Thyroid gland (tissue), 4 donors: ENCODE results near the gene UNC13C. TPM values are rescaled to one million over a fixed set of nuclear protein-coding genes. Genes with fewer than 3 reads are reported as not detected.

ENCODE experiments used
- DNase-seq, 2 donors: peaks; one replicate each; pipeline ENCODE4 v3.0.0-alpha.2; 2019
- H3K27ac ChIP-seq, 3 donors: fragments of 200-600 bp; sonication (generic); 1 replicate in 2 of 3; 2 replicates in 1 of 3; pipeline ENCODE4 v1.5.1; 2016 to 2019; ENCODE audit warnings: mild to moderate bottlenecking in 1 of 3, moderate library complexity in 1 of 3
- H3K27me3 ChIP-seq: fragments of 200-600 bp; sonication (generic); one replicate; pipeline ENCODE4 v1.5.1; 2019
- H3K36me3 ChIP-seq, 2 donors: fragments of 200-600 bp; sonication (generic); one replicate each; pipeline ENCODE4 v1.5.1; 2016 to 2019
- H3K4me1 ChIP-seq, 2 donors: fragments of 200-600 bp; sonication (generic); one replicate each; pipeline ENCODE4 v1.5.1; 2017 to 2019
- H3K4me3 ChIP-seq, 3 donors: fragments of 200-600 bp; sonication (generic); replicated peaks in 1 of 3; 1 replicate in 2 of 3; 2 replicates in 1 of 3; pipeline ENCODE4 v1.5.1; 2016; ENCODE audit warnings: mild to moderate bottlenecking in 1 of 3
- H3K9me3 ChIP-seq: fragments of 200-600 bp; sonication (generic); one replicate; pipeline ENCODE4 v1.5.1; 2017
- POLR2A ChIP-seq, 2 donors: fragments of 450-650 bp; IDR thresholded peaks; one replicate each; pipeline ENCODE4 v1.6.1; 2017; ENCODE audit warnings: antibody characterized with exemption in 2 of 2, mild to moderate bottlenecking in 2 of 2, moderate library complexity in 1 of 2
- WGBS, 2 donors: methylation state at CpG; one replicate each; pipeline ENCODE4 v1.1.5; 2017; 5-methylcytosine and 5-hydroxymethylcytosine counted together
- intact Hi-C: fragments of 100-400 bp; cut with DNase I; formaldehyde crosslinking; loops from one replicate; pipeline ENCODE4 v1.15.1; 2023
- total RNA-seq, 4 donors: library from RNA; depleted of rRNA; stranded (reverse); fragments of >200 nt; gene quantifications; one replicate each; pipeline ENCODE4 v1.2.3, GENCODE V29; 2016
- TF ChIP-seq, protein P1 (sequence below), 6 experiments: fragments of 200-600 bp in 3 of 6; fragments of 450-650 bp in 3 of 6; sonication (generic) in 3 of 6; IDR thresholded peaks; one replicate each; pipeline ENCODE4 v1.5.1; 2016 to 2019; ENCODE audit warnings: antibody characterized with exemption in 6 of 6, mild to moderate bottlenecking in 2 of 6, inconsistent platforms in 1 of 6, moderate library complexity in 1 of 6

Gene UNC13C
- total RNA-seq, 4 donors from 2014 or later = 1.1 to 10.6 (median 7.5) TPM

DNA sequence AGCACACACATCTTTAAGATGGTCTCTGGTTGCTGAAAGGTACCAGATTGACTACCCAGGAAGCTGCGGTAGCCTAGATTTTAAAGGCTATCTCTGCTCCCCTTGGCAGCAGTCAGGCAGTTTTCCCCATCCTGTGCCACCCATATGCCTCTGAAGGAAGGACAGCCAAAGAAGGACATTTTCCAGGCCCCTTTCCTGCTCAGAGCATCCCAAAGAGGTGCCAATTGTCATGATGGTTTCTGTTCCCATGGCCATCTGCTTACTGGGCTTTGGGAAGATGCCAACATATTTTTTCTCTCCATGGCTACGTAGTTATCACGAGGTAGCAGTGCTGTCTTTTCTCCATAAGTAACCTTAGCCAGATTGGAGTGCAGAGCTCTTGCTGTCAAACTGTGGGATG is 39.7 kb downstream of the UNC13C start:
- 87 to 95% methylated on average over 3 of the region's 3 CpGs for WGBS, 2 donors
- no peak for DNase-seq
- H3K9me3 ChIP-seq = no peaks in the 10 kb centered on the region
- no peaks in the 10 kb centered on the region for H3K4me1 ChIP-seq
- H3K27me3 ChIP-seq = no peaks in the 10 kb centered on the region
- H3K27ac ChIP-seq = no peak overlapping the region
- TF ChIP-seq, protein P1, sequence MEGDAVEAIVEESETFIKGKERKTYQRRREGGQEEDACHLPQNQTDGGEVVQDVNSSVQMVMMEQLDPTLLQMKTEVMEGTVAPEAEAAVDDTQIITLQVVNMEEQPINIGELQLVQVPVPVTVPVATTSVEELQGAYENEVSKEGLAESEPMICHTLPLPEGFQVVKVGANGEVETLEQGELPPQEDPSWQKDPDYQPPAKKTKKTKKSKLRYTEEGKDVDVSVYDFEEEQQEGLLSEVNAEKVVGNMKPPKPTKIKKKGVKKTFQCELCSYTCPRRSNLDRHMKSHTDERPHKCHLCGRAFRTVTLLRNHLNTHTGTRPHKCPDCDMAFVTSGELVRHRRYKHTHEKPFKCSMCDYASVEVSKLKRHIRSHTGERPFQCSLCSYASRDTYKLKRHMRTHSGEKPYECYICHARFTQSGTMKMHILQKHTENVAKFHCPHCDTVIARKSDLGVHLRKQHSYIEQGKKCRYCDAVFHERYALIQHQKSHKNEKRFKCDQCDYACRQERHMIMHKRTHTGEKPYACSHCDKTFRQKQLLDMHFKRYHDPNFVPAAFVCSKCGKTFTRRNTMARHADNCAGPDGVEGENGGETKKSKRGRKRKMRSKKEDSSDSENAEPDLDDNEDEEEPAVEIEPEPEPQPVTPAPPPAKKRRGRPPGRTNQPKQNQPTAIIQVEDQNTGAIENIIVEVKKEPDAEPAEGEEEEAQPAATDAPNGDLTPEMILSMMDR (IDR thresholded peaks at IDR 0.05) = no peak
- TF ChIP-seq POLR2A (IDR thresholded peaks at IDR 0.05) = no peak
- intact Hi-C loops = no loop called here
- no peak overlapping the region for H3K4me3 ChIP-seq
- H3K36me3 ChIP-seq = no peaks in the 10 kb centered on the region

DNA sequence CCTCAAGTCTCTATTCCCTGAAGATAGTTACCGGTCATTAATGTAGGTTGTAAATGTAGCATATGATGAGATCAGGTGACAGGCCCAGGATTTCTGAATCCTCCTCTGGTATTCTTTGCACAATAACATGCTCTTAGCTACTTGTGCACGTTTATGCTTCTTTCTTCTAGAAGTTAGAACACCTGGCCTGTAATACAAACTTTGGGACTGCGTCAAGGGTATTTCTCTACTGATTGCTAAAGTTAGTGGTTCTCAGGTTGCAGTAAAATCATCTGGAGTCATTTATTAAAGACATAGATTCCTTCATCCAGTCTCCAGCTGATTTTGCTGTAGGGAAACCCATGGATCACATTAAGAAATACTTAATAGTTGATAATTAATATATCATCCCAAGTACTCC is 48.0 kb downstream of the UNC13C start:
- no peak overlapping the region for H3K27ac ChIP-seq
- no peak for TF ChIP-seq POLR2A (IDR thresholded peaks at IDR 0.05)
- TF ChIP-seq, protein P1 (IDR thresholded peaks at IDR 0.05) = no peak
- no peaks in the 10 kb centered on the region for H3K4me1 ChIP-seq
- H3K27me3 ChIP-seq = no peaks in the 10 kb centered on the region
- no peak overlapping the region for H3K4me3 ChIP-seq
- WGBS, 2 donors = 75 to 77% methylated on average over 3 of the region's 3 CpGs
- no peaks in the 10 kb centered on the region for H3K9me3 ChIP-seq
- intact Hi-C loops = no loop called here
- H3K36me3 ChIP-seq = no peaks in the 10 kb centered on the region
- DNase-seq = no peak

- Histone ChIP-seq H3K4me1 (no peaks in the 10 kb centered on the region), H3K36me3 (no peaks in the 10 kb centered on the region), H3K27ac (no peak overlapping the region), H3K4me3 (no peak overlapping the region), H3K27me3 (no peaks in the 10 kb centered on the region), H3K9me3 (no peaks in the 10 kb centered on the region)
- 68 to 77% methylated on average over 2 of the region's 2 CpGs for WGBS, 2 donors
- TF ChIP-seq, protein P1 (IDR thresholded peaks at IDR 0.05) = no peak
- no peak for TF ChIP-seq POLR2A (IDR thresholded peaks at IDR 0.05)
- intact Hi-C loops = no loop called here
- DNase-seq = no peak
Measured at GRCh38 chr15:54026891-54027290, 48.6 kb downstream of the UNC13C start.

DNA sequence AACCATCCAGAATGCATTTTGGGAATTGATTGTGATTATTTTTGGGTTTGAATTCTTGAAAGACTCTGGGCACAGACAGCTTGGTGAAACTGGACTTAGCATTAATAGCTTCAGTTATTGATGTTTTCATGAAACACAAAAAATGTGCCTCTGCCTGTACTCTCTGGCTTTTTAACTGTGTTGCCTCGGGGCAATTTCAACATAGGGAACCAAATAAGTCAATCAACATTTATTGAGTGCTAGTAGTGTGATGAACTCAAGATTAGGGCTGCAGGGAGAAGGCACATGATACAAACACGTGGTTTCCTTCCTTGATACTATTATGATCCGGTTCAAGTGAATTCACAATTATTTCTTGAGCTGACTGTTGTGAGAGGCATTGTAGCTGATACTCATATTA is 50.8 kb downstream of the UNC13C start:
- TF ChIP-seq POLR2A (IDR thresholded peaks at IDR 0.05) = no peak
- TF ChIP-seq, protein P1 (IDR thresholded peaks at IDR 0.05) = no peak
- WGBS, 2 donors = 73 to 74% methylated on average over 3 of the region's 3 CpGs
- Histone ChIP-seq H3K4me1 (no peaks in the 10 kb centered on the region), H3K27ac (no peak overlapping the region), H3K27me3 (no peaks in the 10 kb centered on the region), H3K4me3 (no peak overlapping the region), H3K9me3 (no peaks in the 10 kb centered on the region), H3K36me3 (no peaks in the 10 kb centered on the region)
- intact Hi-C loops = no loop called here
- no peak for DNase-seq

DNA sequence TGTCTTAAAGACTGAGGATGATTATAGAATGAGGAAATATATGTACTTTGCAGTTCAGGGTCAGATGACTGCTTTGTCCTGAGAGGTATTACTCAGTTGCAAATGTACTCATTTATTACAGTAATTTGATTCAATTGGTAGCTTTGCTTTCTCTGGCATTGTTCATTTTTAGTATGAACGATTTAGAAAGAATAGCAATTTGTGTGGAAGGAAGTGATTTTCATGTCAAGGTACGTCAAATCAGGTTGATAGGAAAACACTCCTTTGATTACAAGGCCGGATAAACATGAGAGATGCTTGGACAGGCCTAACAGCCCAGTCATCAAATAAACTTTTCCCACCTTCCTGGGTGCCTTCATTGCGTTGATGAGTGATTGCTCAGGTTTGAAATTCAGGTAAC is 53.8 kb downstream of the UNC13C start:
- TF ChIP-seq POLR2A (IDR thresholded peaks at IDR 0.05) = no peak
- TF ChIP-seq, protein P1 (IDR thresholded peaks at IDR 0.05) = no peak
- Histone ChIP-seq H3K27ac (no peak overlapping the region), H3K4me1 (no peaks in the 10 kb centered on the region), H3K36me3 (no peaks in the 10 kb centered on the region), H3K9me3 (no peaks in the 10 kb centered on the region), H3K27me3 (no peaks in the 10 kb centered on the region), H3K4me3 (no peak overlapping the region)
- no peak for DNase-seq
- intact Hi-C loops = no loop called here
- WGBS, 2 donors = 91 to 94% methylated on average over 4 of the region's 4 CpGs
